HCT116 (cell line): ENCODE measurements around the gene SPIN1. TPM values are rescaled to one million over a fixed set of nuclear protein-coding genes. Genes with fewer than 3 reads are reported as not detected.

Experiments used
- ATAC-seq: fragments of 200-7000 bp; cut with Tn5 transposase; 2 replicates; pipeline ENCODE4 v1.9.1; 2020; ENCODE audit warnings: mild to moderate bottlenecking, moderate library complexity
- BruUV-seq: library from RNA; stranded (reverse); fragments of 400-500 nt; replicated peaks from 2 replicates; lab custom pipeline; 2021; lab: Mats Ljungman, UMichigan
- CTCF ChIA-PET: fragments of 300-600 bp; sonication (Branson Sonifier 250); formaldehyde crosslinking; loops from one replicate; lab custom pipeline; 2021; ENCODE audit warnings: antibody characterized with exemption; lab: Charles Lee
- POLR2A ChIA-PET: fragments of 300-600, 350-600 bp; sonication (Branson Sonifier 250); formaldehyde crosslinking; loops from one replicate; lab custom pipeline; 2021; ENCODE audit warnings: antibody characterized with exemption; lab: Charles Lee
- RAD21 ChIA-PET, 2 experiments: fragments of 300-600 bp; sonication (Branson Sonifier 250); formaldehyde crosslinking; loops; one replicate each; lab custom pipeline; 2023; ENCODE audit warnings: low total read pairs in 2 of 2; ENCODE audit not compliant: uncharacterized antibody in 2 of 2, unreplicated experiment in 2 of 2, low non-redundant PET in 1 of 2; lab: Charles Lee
- DNase-seq: peaks from one replicate; pipeline ENCODE4 v3.0.0-alpha.2; 2010; ENCODE audit warnings: low read depth, low spot score
- H2AFZ ChIP-seq: fragments of 200-600 bp; shearing (Covaris generic), sonication (generic); 2 replicates; pipeline ENCODE4 v1.6.1; 2017; ENCODE audit warnings: low read depth, mixed run types, mixed read lengths, antibody characterized with exemption, low read length; ENCODE audit not compliant: poor library complexity, severe bottlenecking
- H3K27ac ChIP-seq: 2 replicates; pipeline ENCODE4 v1.5.1; 2012; ENCODE audit warnings: low read depth, low read length
- H3K27me3 ChIP-seq: fragments of 200-600 bp; sonication (generic); 2 replicates; pipeline ENCODE4 v1.6.1; 2016; ENCODE audit warnings: mixed run types, low read length, mixed read lengths; ENCODE audit not compliant: insufficient read depth
- H3K36me3 ChIP-seq, 2 experiments: fragments of 200-500 bp in 1 of 2; fragments of 200-600 bp in 1 of 2; sonication (Bioruptor generic) in 1 of 2; sonication (generic) in 1 of 2; 2 replicates each; pipeline versions ENCODE4 v1.5.1 to v1.6.1; 2014 to 2016; ENCODE audit warnings: low read length in 2 of 2, inconsistent platforms in 1 of 2, mixed read lengths in 1 of 2, mixed run types in 1 of 2; ENCODE audit not compliant: insufficient read depth in 2 of 2, control insufficient read depth in 1 of 2
- H3K4me1 ChIP-seq, 2 experiments: fragments of 200-600 bp in 1 of 2; sonication (generic) in 1 of 2; 2 replicates each; pipeline versions ENCODE4 v1.5.1 to v1.6.1; 2012 to 2017; ENCODE audit warnings: low read length in 2 of 2, inconsistent platforms in 1 of 2, mild to moderate bottlenecking in 1 of 2, mixed read lengths in 1 of 2, mixed run types in 1 of 2, moderate library complexity in 1 of 2; ENCODE audit not compliant: insufficient read depth in 2 of 2, control insufficient read depth in 1 of 2
- H3K4me2 ChIP-seq: fragments of 200-600 bp; sonication (generic); 2 replicates; pipeline ENCODE4 v1.6.1; 2017; ENCODE audit warnings: mixed run types, low read length, mixed read lengths
- H3K4me3 ChIP-seq, 2 experiments: fragments of 200-600 bp in 1 of 2; sonication (generic) in 1 of 2; replicated peaks in 1 of 2; 2 replicates each; pipeline ENCODE4 v1.5.1; 2011 to 2016; ENCODE audit warnings: low read length in 2 of 2, control low read depth in 1 of 2, low read depth in 1 of 2, mild to moderate bottlenecking in 1 of 2, mixed read lengths in 1 of 2, mixed run types in 1 of 2
- H3K79me2 ChIP-seq: fragments of 200-600 bp; sonication (generic); 2 replicates; pipeline ENCODE4 v1.6.1; 2017; ENCODE audit warnings: mild to moderate bottlenecking, mixed run types, low read length, moderate library complexity, mixed read lengths; ENCODE audit not compliant: insufficient read depth
- H3K9ac ChIP-seq: fragments of 200-600 bp; sonication (generic); 2 replicates; pipeline ENCODE4 v1.6.1; 2016; ENCODE audit warnings: low read length, mixed read lengths
- H3K9me2 ChIP-seq: fragments of 200-600 bp; sonication (generic), shearing (Covaris generic); 2 replicates; pipeline ENCODE4 v1.6.1; 2017; ENCODE audit warnings: mixed run types, mild to moderate bottlenecking, moderate library complexity; ENCODE audit not compliant: insufficient read depth
- H3K9me3 ChIP-seq, 2 experiments: fragments of 200-500 bp in 1 of 2; fragments of 200-600 bp in 1 of 2; sonication (Bioruptor generic) in 1 of 2; sonication (generic) in 1 of 2; 2 replicates each; pipeline ENCODE4 v1.6.1; 2014 to 2017; ENCODE audit warnings: low read length in 2 of 2, mixed read lengths in 2 of 2, inconsistent platforms in 1 of 2, low read depth in 1 of 2, mild to moderate bottlenecking in 1 of 2, mixed run types in 1 of 2, moderate library complexity in 1 of 2; ENCODE audit not compliant: control insufficient read depth in 1 of 2, insufficient read depth in 1 of 2
- H4K20me1 ChIP-seq: fragments of 200-600 bp; sonication (generic), shearing (Covaris generic); 2 replicates; pipeline ENCODE4 v1.6.1; 2017; ENCODE audit warnings: mixed run types, mild to moderate bottlenecking, moderate library complexity; ENCODE audit not compliant: insufficient read depth
- CBX3 ChIP-seq: IDR thresholded peaks from 2 replicates; pipeline ENCODE4 v1.6.1; 2012; ENCODE audit warnings: low read depth
- ELF1 ChIP-seq: IDR thresholded peaks from 2 replicates; pipeline ENCODE4 v1.6.1; 2012; ENCODE audit warnings: low read depth, borderline replicate concordance
- EZH2 ChIP-seq: fragments of 200-600 bp; sonication (generic); IDR thresholded peaks from 2 replicates; pipeline ENCODE4 v1.6.1; 2017; ENCODE audit warnings: antibody characterized with exemption, mixed run types
- JUND ChIP-seq: IDR thresholded peaks from 2 replicates; pipeline ENCODE4 v1.6.1; 2012
- MAX ChIP-seq: IDR thresholded peaks from 2 replicates; pipeline ENCODE4 v1.6.1; 2012
- POLR2AphosphoS5 ChIP-seq: IDR thresholded peaks from 2 replicates; pipeline ENCODE4 v1.6.1; 2011; ENCODE audit warnings: mild to moderate bottlenecking, low read depth, low read length, moderate library complexity
- RAD21 ChIP-seq: IDR thresholded peaks from 2 replicates; pipeline ENCODE4 v1.6.1; 2012; ENCODE audit warnings: low read depth, mild to moderate bottlenecking
- SIN3A ChIP-seq: IDR thresholded peaks from 2 replicates; pipeline ENCODE4 v1.6.1; 2012; ENCODE audit warnings: low read depth
- SP1 ChIP-seq: IDR thresholded peaks from 2 replicates; pipeline ENCODE4 v1.6.1; 2012; ENCODE audit warnings: low read depth
- SRF ChIP-seq: IDR thresholded peaks from 2 replicates; pipeline ENCODE4 v1.6.1; 2012; ENCODE audit warnings: low read depth
- TCF7L2 ChIP-seq: IDR thresholded peaks from 2 replicates; pipeline ENCODE4 v1.7.0; 2011; ENCODE audit warnings: borderline replicate concordance, inconsistent platforms; ENCODE audit not compliant: insufficient read depth, insufficient read length; ENCODE audit errors: extremely low read depth
- YY1 ChIP-seq: IDR thresholded peaks from 2 replicates; pipeline ENCODE4 v1.6.1; 2011; ENCODE audit warnings: low read length, low read depth, moderate library complexity, mild to moderate bottlenecking; ENCODE audit not compliant: insufficient replicate concordance; ENCODE audit errors: extremely low read depth
- ZBTB33 ChIP-seq: IDR thresholded peaks from 2 replicates; pipeline ENCODE4 v1.6.1; 2011; ENCODE audit warnings: mild to moderate bottlenecking, low read length, moderate library complexity; ENCODE audit not compliant: insufficient replicate concordance; ENCODE audit errors: extremely low read depth
- ZFX ChIP-seq: fragments of 450-650 bp; IDR thresholded peaks from 2 replicates; pipeline ENCODE4 v1.6.1; 2017
- ZNF274 ChIP-seq: fragments of 200-500 bp; sonication (Bioruptor generic); IDR thresholded peaks from 2 replicates; pipeline ENCODE4 v1.6.1; 2014; ENCODE audit warnings: mild to moderate bottlenecking, low read depth, low read length, inconsistent platforms
- intact Hi-C: fragments of 100-400 bp; cut with micrococcal nuclease; formaldehyde crosslinking; loops from 2 replicates; pipeline ENCODE4 v1.10.0; 2022
- total RNA-seq: library from RNA; stranded (reverse); gene quantifications from one replicate; pipeline ENCODE4 v1.2.1, GENCODE V29; 2021; ENCODE audit not compliant: unreplicated experiment
- TF ChIP-seq, protein P1 (sequence below), 3 experiments: fragments of 200-600 bp in 1 of 3; sonication (generic) in 1 of 3; IDR thresholded peaks in 2 of 3; conservative IDR thresholded peaks in 1 of 3; 2 replicates each; pipeline ENCODE4 v1.5.1; 2012 to 2017; ENCODE audit warnings: low read depth in 2 of 3, low read length in 2 of 3, antibody characterized with exemption in 1 of 3, borderline replicate concordance in 1 of 3, control low read depth in 1 of 3, mild to moderate bottlenecking in 1 of 3, mixed read lengths in 1 of 3, mixed run types in 1 of 3, moderate library complexity in 1 of 3; ENCODE audit not compliant: insufficient read depth in 1 of 3

The SPIN1 gene
- total RNA-seq, 1 experiment from 2014 or later = 74.0 TPM

GRCh38 chr9:88522360-88522759 lies 134.1 kb downstream of the SPIN1 start:
- Histone ChIP-seq H3K27ac (no peak overlapping the region), H3K4me2 (no peak overlapping the region), H4K20me1 (no peaks in the 10 kb centered on the region), H3K9me2 (no peaks in the 10 kb centered on the region), H3K79me2 (no peaks in the 10 kb centered on the region), H3K4me3 (no peak overlapping the region), H3K36me3 (no peaks in the 10 kb centered on the region), H3K9me3 (no peaks in the 10 kb centered on the region)
- CTCF ChIA-PET = no interaction called here
- POLR2A ChIA-PET = no interaction called here
- no peak for DNase-seq
- RAD21 ChIA-PET = no interaction called here
- no TSS peak for BruUV-seq
- intact Hi-C loops = no loop called here
- TF ChIP-seq RAD21 = no peak
- TF ChIP-seq POLR2AphosphoS5 = no peak
- TF ChIP-seq SIN3A = no peak
- no peak for TF ChIP-seq ELF1
- no peak for TF ChIP-seq CBX3
- TF ChIP-seq TCF7L2 = no peak
- TF ChIP-seq JUND = no peak
- TF ChIP-seq YY1 = no peak
- no peak for TF ChIP-seq SP1
- TF ChIP-seq, protein P1, sequence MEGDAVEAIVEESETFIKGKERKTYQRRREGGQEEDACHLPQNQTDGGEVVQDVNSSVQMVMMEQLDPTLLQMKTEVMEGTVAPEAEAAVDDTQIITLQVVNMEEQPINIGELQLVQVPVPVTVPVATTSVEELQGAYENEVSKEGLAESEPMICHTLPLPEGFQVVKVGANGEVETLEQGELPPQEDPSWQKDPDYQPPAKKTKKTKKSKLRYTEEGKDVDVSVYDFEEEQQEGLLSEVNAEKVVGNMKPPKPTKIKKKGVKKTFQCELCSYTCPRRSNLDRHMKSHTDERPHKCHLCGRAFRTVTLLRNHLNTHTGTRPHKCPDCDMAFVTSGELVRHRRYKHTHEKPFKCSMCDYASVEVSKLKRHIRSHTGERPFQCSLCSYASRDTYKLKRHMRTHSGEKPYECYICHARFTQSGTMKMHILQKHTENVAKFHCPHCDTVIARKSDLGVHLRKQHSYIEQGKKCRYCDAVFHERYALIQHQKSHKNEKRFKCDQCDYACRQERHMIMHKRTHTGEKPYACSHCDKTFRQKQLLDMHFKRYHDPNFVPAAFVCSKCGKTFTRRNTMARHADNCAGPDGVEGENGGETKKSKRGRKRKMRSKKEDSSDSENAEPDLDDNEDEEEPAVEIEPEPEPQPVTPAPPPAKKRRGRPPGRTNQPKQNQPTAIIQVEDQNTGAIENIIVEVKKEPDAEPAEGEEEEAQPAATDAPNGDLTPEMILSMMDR (IDR thresholded peaks at IDR 0.05 in 2 of 3, conservative IDR thresholded peaks at IDR 0.05 in 1 of 3; ENCODE audit: borderline replicate concordance in 1 of 3, insufficient read depth in 1 of 3, low read depth in 2 of 3, low read length in 2 of 3) = no peak
- TF ChIP-seq MAX = no peak
- no peak for TF ChIP-seq ZBTB33
- TF ChIP-seq EZH2 = no peak
- TF ChIP-seq ZFX = no peak
- no peak for TF ChIP-seq SRF
- TF ChIP-seq ZNF274 = no peak
- TF ChIP-seq, all 23 proteins: peak for 0
- Histone ChIP-seq H2AFZ (no peak overlapping the region), H3K27me3 (no peaks in the 10 kb centered on the region), H3K4me1 (peaks cover 17 to 24% of the 10 kb centered on the region in 2 experiments), H3K9ac (no peak overlapping the region)
- no peak for ATAC-seq
